Measurements from ENCODE around the gene EPX.
A peak's percentile ranks its signal among the peaks of the same experiment; 100 is the strongest.

Gene EPX

DNA sequence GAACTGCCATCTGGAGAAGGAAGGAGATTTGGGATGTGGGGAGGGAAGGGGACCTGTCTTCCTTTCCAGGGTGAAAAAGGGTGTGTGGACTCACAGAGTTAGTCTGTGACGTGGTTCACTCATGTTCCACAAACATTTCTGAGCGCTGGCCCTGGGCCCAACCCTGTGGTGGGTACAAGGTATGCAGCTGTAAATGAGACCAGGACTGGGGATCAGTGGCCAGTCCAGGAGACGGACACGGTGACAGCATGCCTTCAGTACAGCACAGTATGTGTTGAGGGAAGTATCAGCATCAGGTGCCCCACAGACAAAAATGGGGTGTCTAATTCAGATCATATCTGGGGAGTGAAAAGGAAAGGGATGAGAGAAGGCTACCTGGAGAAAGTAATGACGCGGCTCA is 5.5 kb upstream of the EPX start:
- no peak for DNase-seq

DNA sequence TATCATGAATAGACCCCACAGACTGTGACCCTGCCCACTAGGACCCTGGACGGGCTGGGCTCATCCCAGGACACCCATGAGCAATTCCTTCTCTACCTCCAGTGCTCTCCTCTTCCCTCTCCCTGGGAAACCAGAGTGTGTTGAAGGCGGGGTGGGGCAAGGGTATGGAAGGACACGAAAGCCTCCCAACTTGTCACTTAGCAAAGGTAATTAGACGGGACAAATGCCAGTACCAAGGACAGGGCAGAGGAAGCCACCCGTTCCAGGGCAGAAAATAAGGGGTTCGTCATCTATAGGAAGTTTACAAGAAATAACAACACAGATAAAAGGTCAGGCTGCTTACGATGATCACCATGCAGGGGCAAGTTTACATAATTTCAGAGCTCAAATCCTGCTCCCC is 4.9 kb upstream of the EPX start:
- DNase-seq: no peak

DNA sequence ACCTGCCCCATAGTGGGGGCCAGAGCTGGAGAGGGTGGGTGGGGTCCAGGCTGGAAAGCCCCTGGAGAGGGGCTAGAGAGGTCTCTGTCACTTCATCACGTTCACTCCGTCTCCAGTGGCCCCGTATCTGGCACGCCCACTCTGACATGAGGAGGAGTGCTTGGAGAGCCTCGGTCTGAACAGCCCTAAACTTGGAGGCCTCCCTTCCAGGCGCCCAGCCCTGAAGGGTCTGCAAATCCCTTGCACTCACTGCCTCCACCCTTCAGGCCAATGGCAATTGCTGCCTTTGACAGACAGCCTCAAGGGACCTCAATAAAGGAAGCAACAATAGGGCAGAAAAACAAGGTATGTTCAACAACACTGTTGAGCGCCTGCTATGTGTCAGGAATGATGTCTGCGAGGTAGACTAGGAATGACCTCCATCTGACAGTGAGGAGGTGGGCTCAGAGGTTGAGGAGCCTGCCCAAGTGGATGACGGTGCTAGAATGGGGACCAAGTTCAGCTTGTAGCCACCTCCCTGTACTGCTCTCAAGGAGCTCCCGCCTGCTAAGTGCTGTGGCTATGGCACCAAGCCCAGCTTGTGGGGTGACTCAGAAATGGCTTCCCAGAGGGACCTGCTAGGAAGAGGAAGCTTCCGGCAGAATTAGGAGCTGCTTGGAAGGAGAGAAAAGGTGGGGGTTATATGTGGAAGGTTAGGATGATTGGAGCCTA is 2.9 kb upstream of the EPX start:
- peak; percentile 13 for DNase-seq

DNA sequence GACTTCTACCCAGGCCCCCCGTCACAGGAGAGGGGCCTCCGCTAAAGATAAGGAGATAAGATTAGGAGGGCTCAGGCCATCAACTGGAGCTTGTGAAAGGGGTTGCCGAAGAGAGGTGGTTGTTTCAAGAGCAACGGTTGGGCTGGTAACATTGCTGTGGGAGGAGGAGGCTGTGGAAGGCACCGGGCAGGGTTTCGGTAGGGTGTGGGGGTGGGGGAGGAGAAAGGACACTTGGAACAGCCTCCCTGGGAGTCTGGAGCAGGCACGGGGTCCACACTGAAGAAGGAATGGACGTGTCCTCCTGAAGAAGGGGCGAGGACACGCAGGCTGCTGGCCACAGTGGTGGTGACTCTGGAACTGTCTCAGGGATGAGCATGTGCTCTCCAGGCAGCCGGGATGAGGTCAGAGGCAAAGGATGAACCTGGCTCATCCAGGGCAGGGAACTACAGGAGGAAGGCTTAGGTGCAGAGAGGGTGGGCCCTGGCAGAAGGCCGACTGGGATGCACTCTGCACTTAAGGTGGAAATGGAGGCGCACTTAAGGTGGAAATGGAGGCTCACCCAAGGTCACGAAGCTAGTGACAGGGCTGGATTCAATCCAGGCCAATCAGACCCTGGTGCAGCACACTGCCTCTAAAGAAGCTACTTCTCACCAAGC is 1.2 kb upstream of the EPX start:
- DNase-seq: no peak

- DNase-seq: no peak
Measured at GRCh38 chr17:58193641-58194255, 1.2 kb downstream of the EPX start.

- DNase-seq: no peak
Measured at GRCh38 chr17:58195518-58196123, 3.1 kb downstream of the EPX start.

DNA sequence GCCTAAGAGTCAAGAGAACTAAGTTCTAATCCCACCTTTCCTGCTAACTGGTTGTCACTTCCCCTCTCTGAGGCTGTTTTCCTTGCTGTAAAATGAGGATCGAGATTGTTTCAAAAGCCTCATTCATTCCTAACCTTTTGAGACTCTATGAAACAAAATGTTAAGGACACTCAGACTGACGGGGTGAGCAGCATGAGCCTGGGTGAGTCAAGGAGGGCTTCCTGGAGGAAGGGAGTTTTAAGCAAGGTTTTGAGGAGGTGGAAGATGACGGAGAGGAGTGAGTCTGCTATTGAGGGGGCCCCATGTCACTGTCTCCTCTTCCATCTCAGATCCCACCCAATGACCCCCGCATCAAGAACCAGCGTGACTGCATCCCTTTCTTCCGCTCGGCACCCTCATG is 4.1 kb downstream of the EPX start:
- DNase-seq: no peak

GRCh38 chr17:58200024-58200633 is 7.6 kb downstream of the EPX start:
- no peak for DNase-seq

- DNase-seq: no peak
Measured at GRCh38 chr17:58202859-58203258, 10.3 kb downstream of the EPX start.

GRCh38 chr17:58204796-58205195 is 12.3 kb downstream of the EPX start:
- DNase-seq: no peak

DNA sequence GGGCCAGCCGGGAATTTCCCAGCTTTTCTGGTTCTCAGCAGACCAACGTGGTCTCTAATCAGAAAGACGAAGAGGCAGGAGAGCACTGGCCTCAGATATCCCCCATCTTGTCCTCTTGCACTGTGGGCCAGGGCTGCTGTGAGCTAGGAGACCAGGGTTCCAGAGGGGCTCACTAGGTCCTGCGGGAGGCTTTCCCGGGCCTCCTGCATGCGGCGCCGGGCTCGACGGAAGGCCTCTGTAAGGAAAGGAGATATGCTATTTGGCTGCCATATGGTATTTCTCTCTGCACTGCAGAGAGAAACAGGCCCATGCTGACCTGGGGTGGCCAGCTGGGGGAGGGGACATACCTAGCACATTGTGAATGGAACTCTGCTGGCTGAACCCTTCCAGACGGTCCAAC is 13.4 kb downstream of the EPX start:
- DNase-seq: no peak

GRCh38 chr17:58207451-58207850 is 14.9 kb downstream of the EPX start:
- DNase-seq: no peak

DNA sequence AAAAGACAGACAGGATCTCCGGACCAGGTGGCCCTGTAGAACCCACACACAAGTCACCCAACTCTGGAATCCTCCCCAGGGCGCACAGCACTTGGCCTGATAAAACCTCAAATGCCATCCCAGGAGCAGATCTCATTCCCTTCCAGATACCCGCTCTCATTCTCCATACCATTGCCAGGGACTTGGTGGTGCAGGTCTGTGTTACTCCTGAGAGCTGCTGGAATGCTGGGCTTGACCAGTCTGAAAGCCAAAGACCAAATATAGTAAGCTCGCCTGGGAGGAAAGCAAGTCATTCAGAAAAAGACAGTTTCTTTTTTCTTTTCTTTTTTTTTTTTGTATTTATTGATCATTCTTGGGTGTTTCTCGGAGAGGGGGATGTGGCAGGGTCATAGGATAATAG is 15.8 kb downstream of the EPX start:
- no peak for DNase-seq

GRCh38 chr17:58210922-58211321 is 18.4 kb downstream of the EPX start:
- DNase-seq: no peak

- DNase-seq: no peak
Measured at GRCh38 chr17:58215685-58216084, 23.2 kb downstream of the EPX start.

GRCh38 chr17:58217766-58218165 is 25.2 kb downstream of the EPX start:
- DNase-seq: no peak

DNA sequence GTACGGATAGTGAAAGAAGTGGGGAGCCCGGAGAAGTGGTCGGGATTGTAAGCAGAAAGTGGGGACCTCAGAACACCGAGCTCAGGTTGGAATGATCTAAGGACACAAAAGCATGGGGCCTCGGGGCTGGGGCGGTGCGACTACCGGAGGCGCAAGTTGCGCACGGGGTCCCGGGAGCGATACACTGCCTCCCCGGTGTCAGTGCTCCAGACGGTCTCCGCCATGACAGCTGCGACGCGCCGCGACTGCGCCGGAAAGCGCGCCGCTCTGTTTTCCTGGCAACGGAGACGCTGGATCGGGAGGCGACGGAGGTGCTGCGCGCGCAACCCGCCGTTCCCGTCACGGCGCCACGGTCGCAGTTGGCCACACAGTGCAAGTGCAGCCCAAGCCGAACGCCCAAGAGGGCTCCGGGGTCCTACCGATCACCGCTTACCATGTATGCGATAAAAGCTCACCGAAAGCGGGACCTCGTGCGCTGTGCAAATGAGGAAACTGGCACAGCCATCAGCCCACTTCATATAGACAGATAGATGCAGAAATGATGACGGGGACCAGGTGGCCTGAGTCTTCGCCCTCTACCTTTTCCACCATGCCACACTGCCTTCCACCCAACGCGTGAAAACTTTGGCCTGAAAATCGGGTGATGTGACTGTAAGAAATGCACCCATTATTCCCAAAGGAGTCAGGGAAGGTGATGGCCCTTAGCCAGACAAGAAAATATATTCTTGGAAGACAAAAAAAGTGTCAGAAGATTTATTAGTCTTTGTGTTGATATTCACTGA is 26.7 kb downstream of the EPX start, which contains the start of gene MKS1:
TSS of gene MKS1 (minus strand) at position 249 of the 782 bp plus-strand sequence. CDS start at position 224, 25 bp downstream.
- DNase-seq: peak; percentile 95

- no peak for DNase-seq
Measured at GRCh38 chr17:58219789-58220183, 27.3 kb downstream of the EPX start.

DNA sequence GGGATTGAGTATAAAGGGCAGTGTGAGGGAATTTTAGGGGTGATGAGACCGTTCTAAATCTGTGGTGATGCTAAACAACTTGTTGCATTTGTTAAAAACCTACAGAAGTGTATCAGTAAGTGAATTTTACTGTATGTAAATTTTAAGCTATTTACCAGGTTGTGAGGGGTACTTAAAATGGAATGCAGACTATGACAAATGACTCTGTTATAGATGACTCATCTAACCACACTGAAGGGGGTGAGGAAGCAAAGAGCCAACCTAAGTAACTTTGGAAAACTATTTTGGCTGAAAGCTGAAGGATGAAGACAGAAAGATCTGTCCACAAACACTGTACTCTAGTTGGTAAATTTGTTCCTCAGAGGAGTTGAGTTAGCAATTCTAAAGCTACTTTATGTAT is 31.8 kb downstream of the EPX start:
- DNase-seq: no peak

DNA sequence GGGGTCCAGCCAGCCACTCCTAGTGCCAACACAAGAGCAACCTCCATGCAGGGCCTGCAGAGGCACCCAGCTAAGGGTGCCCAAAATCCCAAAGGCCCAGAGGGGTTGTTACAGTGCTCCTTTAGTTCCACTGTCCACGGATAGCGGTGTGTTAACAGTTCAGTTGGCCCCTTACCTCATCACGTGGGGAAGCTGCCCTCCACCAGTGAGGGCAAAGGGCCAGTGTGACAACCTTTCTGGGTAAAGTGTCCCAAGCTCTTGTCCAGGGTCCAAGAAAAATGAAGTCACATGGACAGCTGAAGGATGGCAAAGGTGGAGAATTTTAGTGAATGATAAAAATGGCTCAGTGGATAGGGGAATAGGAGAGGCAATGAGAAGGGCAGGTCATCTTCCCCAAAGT is 35.2 kb downstream of the EPX start:
- no peak for DNase-seq

GRCh38 chr17:58228679-58229078 is 36.2 kb downstream of the EPX start:
- DNase-seq: no peak

DNA sequence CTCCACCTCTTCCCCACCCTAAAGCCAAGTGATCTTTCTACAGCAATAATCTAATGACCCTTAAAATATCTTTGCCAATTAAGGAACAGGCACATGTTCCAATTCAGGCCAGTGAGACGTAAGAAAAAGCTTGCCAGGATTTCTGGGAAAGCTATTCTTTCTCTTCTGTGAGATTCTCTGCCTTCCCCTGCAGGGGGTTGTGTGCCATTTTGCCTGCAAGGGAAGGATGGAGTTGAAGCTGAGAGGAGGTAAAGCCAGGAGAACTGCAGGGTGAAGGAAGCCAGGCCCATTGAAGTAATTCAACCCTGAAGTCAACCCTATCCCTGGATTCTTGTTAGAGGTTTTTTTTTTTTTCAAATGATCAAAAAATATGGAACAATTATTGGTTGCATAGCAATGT is 36.9 kb downstream of the EPX start:
- DNase-seq: no peak

DNA sequence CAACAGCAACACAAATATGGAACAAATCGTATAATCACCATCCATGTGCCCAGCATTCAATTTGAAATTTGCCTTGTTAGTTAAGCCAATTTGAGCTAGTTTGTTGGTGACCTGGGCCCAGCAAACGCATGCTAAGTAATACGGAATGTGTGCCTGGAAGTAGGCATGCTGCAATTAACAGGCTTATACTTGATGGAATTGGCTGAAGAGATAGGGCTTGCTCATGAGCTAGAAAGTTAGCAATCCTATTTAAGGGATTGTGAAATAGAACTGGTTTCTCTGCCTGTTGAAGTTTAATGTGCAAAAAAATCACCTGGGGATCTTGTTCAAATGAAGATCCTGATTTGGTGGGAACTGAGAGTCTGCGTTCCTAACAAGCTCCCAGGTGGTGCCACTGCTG is 37.4 kb downstream of the EPX start:
- no peak for DNase-seq
